Measurements from ENCODE around the gene PROZ. TPM values are rescaled to one million over a fixed set of nuclear protein-coding genes. Genes with fewer than 3 reads are reported as not detected.

PROZ gene
- total and polyA plus RNA-seq, 7 donors = not detected

- DNase-seq = no peak
- TF ChIP-seq CTCF (IDR thresholded peaks at IDR 0.05) = no peak
- intact Hi-C loops (cut with DNase I) = loop anchor here in 1 of 2 donors (10.0 kb wide), 1 partner anchor 1681 kb away; no protein-coding TSS in a partner anchor
- H3K27me3 ChIP-seq (ENCODE audit: insufficient read depth in 3 of 3, low read length in 2 of 3) = no peaks in the 10 kb centered on the region
- no peaks in the 10 kb centered on the region for H3K36me3 ChIP-seq (ENCODE audit: insufficient read depth in 1 of 2, low read depth in 1 of 2)
- H3K27ac ChIP-seq = no peak overlapping the region
- ATAC-seq = no peak
- no peaks in the 10 kb centered on the region for H3K4me1 ChIP-seq
- no peaks in the 10 kb centered on the region for H3K9me3 ChIP-seq
- H3K4me3 ChIP-seq = no peak overlapping the region
- 80 to 87% (median 84%) methylated on average over 12 of the region's 12 CpGs for WGBS, 3 donors
These were observed 13.0 kb upstream of the PROZ start for GRCh38 chr13:113145496-113145895.

DNA sequence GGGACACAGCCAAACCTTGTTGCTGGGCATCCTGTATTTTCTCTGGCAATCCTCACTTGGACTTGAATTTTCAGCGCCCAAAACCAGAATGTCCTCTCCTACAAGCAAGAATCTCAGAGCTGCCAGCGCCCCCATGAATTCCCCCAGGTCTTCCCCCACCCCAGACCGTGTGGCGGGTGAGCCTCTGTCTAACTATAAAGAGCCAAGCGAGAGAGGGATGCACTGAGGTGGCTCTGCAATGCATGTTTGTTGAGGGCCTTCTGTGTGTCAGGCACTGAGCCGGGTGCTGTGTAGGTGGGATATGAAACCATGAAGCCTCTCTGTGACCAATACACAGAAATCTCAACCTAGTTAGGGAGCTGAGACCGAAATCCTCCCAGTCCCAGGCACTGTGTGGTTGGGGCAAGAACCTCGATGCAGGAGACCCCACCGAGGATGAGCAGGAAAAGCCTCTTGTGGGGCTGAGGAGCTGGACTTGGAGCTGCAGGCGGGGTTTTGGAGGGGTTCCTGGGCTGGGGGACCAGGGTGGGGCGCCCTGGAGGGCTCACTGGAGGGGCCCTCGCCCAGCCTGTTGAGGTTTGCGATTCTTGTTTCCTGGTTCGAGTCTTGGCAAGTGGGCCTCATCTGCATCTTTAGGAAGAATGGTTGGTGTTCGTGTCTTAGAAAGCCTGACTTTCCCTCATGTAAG, 12.4 kb upstream of the PROZ start:
- Histone ChIP-seq H3K4me3 (no peak overlapping the region), H3K36me3 (ENCODE audit: insufficient read depth in 1 of 2, low read depth in 1 of 2) (no peaks in the 10 kb centered on the region), H3K27ac (no peak overlapping the region), H3K9me3 (no peaks in the 10 kb centered on the region), H3K27me3 (ENCODE audit: insufficient read depth in 3 of 3, low read length in 2 of 3) (no peaks in the 10 kb centered on the region), H3K4me1 (no peaks in the 10 kb centered on the region)
- TF ChIP-seq CTCF (IDR thresholded peaks at IDR 0.05) = no peak
- WGBS, 3 donors = 83 to 90% (median 87%) methylated on average over 15 of the region's 15 CpGs
- intact Hi-C loops (cut with DNase I) = loop anchor here in 1 of 2 donors (10.0 kb wide), 1 partner anchor 1681 kb away; no protein-coding TSS in a partner anchor
- no peak for DNase-seq
- no peak for ATAC-seq

- DNase-seq = no peak
- intact Hi-C loops (cut with DNase I) = loop anchor here in 1 of 2 donors (10.0 kb wide), 1 partner anchor 1682 kb away; no protein-coding TSS in a partner anchor
- H3K36me3 ChIP-seq (ENCODE audit: insufficient read depth in 1 of 2, low read depth in 1 of 2) = no peaks in the 10 kb centered on the region
- WGBS, 3 donors = 81 to 88% (median 85%) methylated on average over 9 of the region's 9 CpGs
- H3K27ac ChIP-seq = no peak overlapping the region
- no peak for TF ChIP-seq CTCF (IDR thresholded peaks at IDR 0.05)
- ATAC-seq = no peak
- H3K9me3 ChIP-seq = no peaks in the 10 kb centered on the region
- no peaks in the 10 kb centered on the region for H3K27me3 ChIP-seq (ENCODE audit: insufficient read depth in 3 of 3, low read length in 2 of 3)
- no peak overlapping the region for H3K4me3 ChIP-seq
- H3K4me1 ChIP-seq = no peaks in the 10 kb centered on the region
These were observed 11.7 kb upstream of the PROZ start for GRCh38 chr13:113146750-113147149.

- 76 to 90% (median 80%) methylated on average over 8 of the region's 8 CpGs for WGBS, 3 donors
- ATAC-seq = no peak
- no peak for DNase-seq
- Histone ChIP-seq H3K36me3 (ENCODE audit: insufficient read depth in 1 of 2, low read depth in 1 of 2) (no peaks in the 10 kb centered on the region), H3K4me3 (no peak overlapping the region), H3K4me1 (no peaks in the 10 kb centered on the region), H3K27me3 (ENCODE audit: insufficient read depth in 3 of 3, low read length in 2 of 3) (no peaks in the 10 kb centered on the region), H3K9me3 (no peaks in the 10 kb centered on the region), H3K27ac (no peak overlapping the region)
- intact Hi-C loops (cut with DNase I) = loop anchor here in 1 of 2 donors (10.0 kb wide), 1 partner anchor 1682 kb away; no protein-coding TSS in a partner anchor
- TF ChIP-seq CTCF (IDR thresholded peaks at IDR 0.05) = no peak
These were observed 11.2 kb upstream of the PROZ start for GRCh38 chr13:113147206-113147605.

Data from psoas muscle (tissue), 8 donors.